ENCODE measurements around the gene PANK3.
"Not testable (repeated sequence)": the region's sequence is repeated elsewhere in the genome, so short reads cannot be mapped to it uniquely, and the experiment has no call there.

PANK3 gene

GRCh38 chr5:168596927-168597326, 17.8 kb upstream of the PANK3 start:
- DNase-seq (ENCODE audit: low spot score): no peak
- Histone ChIP-seq H3K4me3 (no peak overlapping the region), H3K27ac (no peak overlapping the region)
- no peak for TF ChIP-seq CTCF (IDR thresholded peaks at IDR 0.05)

- H3K27ac ChIP-seq; DNase-seq (ENCODE audit: low spot score): not testable (repeated sequence)
Observed at GRCh38 chr5:168596122-168596521, 17.0 kb upstream of the PANK3 start.

GRCh38 chr5:168592014-168592368, 12.8 kb upstream of the PANK3 start:
- no peak for DNase-seq (ENCODE audit: low spot score)
- no peak for TF ChIP-seq CTCF (IDR thresholded peaks at IDR 0.05)
- Histone ChIP-seq H3K27ac (no peak overlapping the region), H3K4me3 (no peak overlapping the region)

More at GRCh38 chr5:168596122-168596521, 17.0 kb upstream of the PANK3 start:
- not testable (repeated sequence) for H3K4me3 ChIP-seq

GRCh38 chr5:168591302-168592013, 12.3 kb upstream of the PANK3 start:
- TF ChIP-seq CTCF (IDR thresholded peaks at IDR 0.05): no peak
- DNase-seq (ENCODE audit: low spot score): no peak
- Histone ChIP-seq H3K4me3 (no peak overlapping the region), H3K27ac (no peak overlapping the region)

GRCh38 chr5:168590666-168591065, 11.5 kb upstream of the PANK3 start:
- no peak for TF ChIP-seq CTCF (IDR thresholded peaks at IDR 0.05)
- Histone ChIP-seq H3K4me3 (no peak overlapping the region), H3K27ac (no peak overlapping the region)
- DNase-seq (ENCODE audit: low spot score): no peak

- no peak overlapping the region for H3K4me3 ChIP-seq
- no peak overlapping the region for H3K27ac ChIP-seq
- no peak for TF ChIP-seq CTCF (IDR thresholded peaks at IDR 0.05)
- DNase-seq (ENCODE audit: low spot score): no peak
Observed at GRCh38 chr5:168587987-168588386, 8.8 kb upstream of the PANK3 start.

- Histone ChIP-seq H3K27ac (no peak overlapping the region), H3K4me3 (no peak overlapping the region)
- TF ChIP-seq CTCF (IDR thresholded peaks at IDR 0.05): no peak
- DNase-seq (ENCODE audit: low spot score): no peak
Observed at GRCh38 chr5:168585119-168585856, 6.1 kb upstream of the PANK3 start.

Data from coronary artery (tissue), 2 donors.